Measurements from ENCODE around the gene TSPAN3.

Gene TSPAN3

GRCh38 chr15:77023576-77024272 lies 47.2 kb downstream of the TSPAN3 start:
- no peak for DNase-seq (ENCODE audit: low read depth in 3 of 3)

GRCh38 chr15:77022646-77023575 lies 48.0 kb downstream of the TSPAN3 start:
- no peak for DNase-seq (ENCODE audit: low read depth in 3 of 3)

- DNase-seq (ENCODE audit: low read depth in 3 of 3): peak in 1 of 3 experiments; percentile 49
Measured at GRCh38 chr15:77021803-77022381, 49.0 kb downstream of the TSPAN3 start.

GRCh38 chr15:77021088-77021481 lies 49.8 kb downstream of the TSPAN3 start:
- no peak for DNase-seq (ENCODE audit: low read depth in 3 of 3)

- DNase-seq (ENCODE audit: low read depth in 3 of 3): no peak
Measured at GRCh38 chr15:77020348-77021087, 50.4 kb downstream of the TSPAN3 start.

GRCh38 chr15:77019521-77020331 lies 51.2 kb downstream of the TSPAN3 start:
- DNase-seq (ENCODE audit: low read depth in 3 of 3): peak in 1 of 3 experiments; percentile 53

GRCh38 chr15:77018796-77019505 lies 52.0 kb downstream of the TSPAN3 start:
- DNase-seq (ENCODE audit: low read depth in 3 of 3): no peak

GRCh38 chr15:77017761-77018720 lies 52.9 kb downstream of the TSPAN3 start:
- DNase-seq (ENCODE audit: low read depth in 3 of 3): no peak

- no peak for DNase-seq (ENCODE audit: low read depth in 3 of 3)
Measured at GRCh38 chr15:77017091-77017660, 53.7 kb downstream of the TSPAN3 start.

GRCh38 chr15:77016321-77016695 lies 54.6 kb downstream of the TSPAN3 start:
- DNase-seq (ENCODE audit: low read depth in 3 of 3): no peak

GRCh38 chr15:77015646-77016320 lies 55.1 kb downstream of the TSPAN3 start:
- no peak for DNase-seq (ENCODE audit: low read depth in 3 of 3)

- no peak for DNase-seq (ENCODE audit: low read depth in 3 of 3)
Measured at GRCh38 chr15:77014132-77015081, 56.5 kb downstream of the TSPAN3 start.

GRCh38 chr15:77013776-77014131 lies 57.2 kb downstream of the TSPAN3 start:
- DNase-seq (ENCODE audit: low read depth in 3 of 3): peak; percentile 69 to 85 (median 79)

GRCh38 chr15:77012868-77013267 lies 58.0 kb downstream of the TSPAN3 start:
- DNase-seq (ENCODE audit: low read depth in 3 of 3): no peak

GRCh38 chr15:77012117-77012712 lies 58.7 kb downstream of the TSPAN3 start:
- DNase-seq (ENCODE audit: low read depth in 3 of 3): no peak

- DNase-seq (ENCODE audit: low read depth in 3 of 3): no peak
Measured at GRCh38 chr15:77010857-77011256, 60.1 kb downstream of the TSPAN3 start.

- DNase-seq (ENCODE audit: low read depth in 3 of 3): no peak
Measured at GRCh38 chr15:77010312-77010686, 60.6 kb downstream of the TSPAN3 start.

Measured in stimulated activated CD4-positive, alpha-beta T cell treated with anti-CD3 and anti-CD28 coated beads, TNF-alpha, amount 100 ng/mL, for 24 hours (primary cell).